Measurements from ENCODE around the gene PCCA.

Gene PCCA

GRCh38 chr13:100432611-100433010, 343.7 kb downstream of the PCCA start:
- Histone ChIP-seq H3K4me3 (no peak overlapping the region), H3K27ac (no peak overlapping the region)
- no peak for DNase-seq (ENCODE audit: low spot score)
- TF ChIP-seq CTCF (IDR thresholded peaks at IDR 0.05) = no peak

GRCh38 chr13:100433475-100433874, 344.6 kb downstream of the PCCA start:
- TF ChIP-seq CTCF (IDR thresholded peaks at IDR 0.05) = no peak
- no peak for DNase-seq (ENCODE audit: low spot score)
- H3K27ac ChIP-seq = no peak overlapping the region
- H3K4me3 ChIP-seq = no peak overlapping the region

- Histone ChIP-seq H3K4me3 (no peak overlapping the region), H3K27ac (no peak overlapping the region)
- no peak for DNase-seq (ENCODE audit: low spot score)
- no peak for TF ChIP-seq CTCF (IDR thresholded peaks at IDR 0.05)
Measured at GRCh38 chr13:100434010-100434763, 345.3 kb downstream of the PCCA start.

- no peak for DNase-seq (ENCODE audit: low spot score)
- H3K27ac ChIP-seq = no peak overlapping the region
- TF ChIP-seq CTCF (IDR thresholded peaks at IDR 0.05) = no peak
- no peak overlapping the region for H3K4me3 ChIP-seq
Measured at GRCh38 chr13:100436099-100436498, 347.2 kb downstream of the PCCA start.

GRCh38 chr13:100438059-100438788, 349.3 kb downstream of the PCCA start:
- no peak for DNase-seq (ENCODE audit: low spot score)
- TF ChIP-seq CTCF (IDR thresholded peaks at IDR 0.05) = no peak
- H3K27ac ChIP-seq = no peak overlapping the region
- H3K4me3 ChIP-seq = no peak overlapping the region

- no peak for TF ChIP-seq CTCF (IDR thresholded peaks at IDR 0.05)
- DNase-seq (ENCODE audit: low spot score) = no peak
- no peak overlapping the region for H3K27ac ChIP-seq
- no peak overlapping the region for H3K4me3 ChIP-seq
Measured at GRCh38 chr13:100439247-100439970, 350.5 kb downstream of the PCCA start.

All from coronary artery (tissue), 2 donors.